ENCODE results near the gene WDR27. TPM values are rescaled to one million over a fixed set of nuclear protein-coding genes. Genes with fewer than 3 reads are reported as not detected.

WDR27 gene
- polyA plus RNA-seq, 3 donors: 0.95 to 20.5 (median 2.0) TPM

DNA sequence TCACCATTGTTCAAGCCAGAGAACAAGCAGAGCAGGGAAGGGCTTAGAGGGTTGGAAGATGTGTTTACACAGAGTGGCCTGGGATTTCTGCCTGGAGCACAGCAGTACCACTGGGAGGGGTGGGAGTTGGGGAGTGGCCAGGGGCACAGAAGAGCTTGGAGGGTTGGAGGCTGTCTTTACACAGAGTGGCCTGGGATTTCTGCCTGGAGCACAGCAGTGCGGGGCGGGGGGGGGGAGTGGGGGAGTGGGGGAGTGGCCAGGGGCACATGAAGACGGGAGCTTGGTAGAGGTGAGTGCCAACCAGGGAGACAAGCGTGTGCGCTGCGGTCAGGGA, 50.9 kb downstream of the WDR27 start:
- 100% methylated on average over 3 of the region's 6 CpGs for WGBS (ENCODE audit: insufficient coverage)
- Mint-ChIP-seq H3K36me3 (peaks cover 0 to 7% of the 10 kb centered on the region in 2 donors), H3K27me3 (ENCODE audit: low read depth in 3 of 3) (peaks cover 0 to 2% (median 0%) of the 10 kb centered on the region in 3 donors), H3K4me3 (no peak overlapping the region), H3K4me1 (peaks cover 7% of the 10 kb centered on the region), H3K27ac (no peak overlapping the region), H3K9me3 (peaks cover 0 to 6% (median 3%) of the 10 kb centered on the region in 7 donors)
- no peaks in the 10 kb centered on the region for H3K27me3 ChIP-seq (ENCODE audit: control insufficient read depth in 2 of 2, insufficient read depth in 2 of 2, low read length in 2 of 2)
- no peak overlapping the region for H3K4me2 ChIP-seq (replicated peaks; ENCODE audit: extremely low read depth, low read length, poor library complexity, severe bottlenecking)
- H3K9me3 ChIP-seq (replicated peaks in 1 of 2; ENCODE audit: control insufficient read depth in 1 of 2, insufficient read depth in 1 of 2, low read length in 2 of 2): no peaks in the 10 kb centered on the region
- H3K4me3 ChIP-seq (replicated peaks in 1 of 3; ENCODE audit: low read depth in 2 of 3, low read length in 3 of 3): no peak overlapping the region
- H4K20me1 ChIP-seq (ENCODE audit: insufficient read depth, low read length): no peaks in the 10 kb centered on the region
- no peak overlapping the region for H3K27ac ChIP-seq (ENCODE audit: low read depth in 1 of 2, low read length in 2 of 2)
- H3K79me2 ChIP-seq (ENCODE audit: insufficient read depth, low read length): no peaks in the 10 kb centered on the region
- H3K9ac ChIP-seq (ENCODE audit: insufficient read depth, low read length, poor library complexity, severe bottlenecking): no peak overlapping the region
- DNase-seq: no peak
- no peak overlapping the region for H2AFZ ChIP-seq (ENCODE audit: insufficient read depth, low read depth, low read length, poor library complexity, severe bottlenecking)
- no peaks in the 10 kb centered on the region for H3K36me3 ChIP-seq (replicated peaks in 1 of 2; ENCODE audit: control insufficient read depth in 1 of 2, insufficient read depth in 2 of 2, low read length in 2 of 2)
- H3K4me1 ChIP-seq (ENCODE audit: control insufficient read depth in 1 of 2, insufficient read depth in 2 of 2, low read length in 2 of 2): peaks cover 0 to 6% of the 10 kb centered on the region in 2 donors
- TF ChIP-seq, protein P1, sequence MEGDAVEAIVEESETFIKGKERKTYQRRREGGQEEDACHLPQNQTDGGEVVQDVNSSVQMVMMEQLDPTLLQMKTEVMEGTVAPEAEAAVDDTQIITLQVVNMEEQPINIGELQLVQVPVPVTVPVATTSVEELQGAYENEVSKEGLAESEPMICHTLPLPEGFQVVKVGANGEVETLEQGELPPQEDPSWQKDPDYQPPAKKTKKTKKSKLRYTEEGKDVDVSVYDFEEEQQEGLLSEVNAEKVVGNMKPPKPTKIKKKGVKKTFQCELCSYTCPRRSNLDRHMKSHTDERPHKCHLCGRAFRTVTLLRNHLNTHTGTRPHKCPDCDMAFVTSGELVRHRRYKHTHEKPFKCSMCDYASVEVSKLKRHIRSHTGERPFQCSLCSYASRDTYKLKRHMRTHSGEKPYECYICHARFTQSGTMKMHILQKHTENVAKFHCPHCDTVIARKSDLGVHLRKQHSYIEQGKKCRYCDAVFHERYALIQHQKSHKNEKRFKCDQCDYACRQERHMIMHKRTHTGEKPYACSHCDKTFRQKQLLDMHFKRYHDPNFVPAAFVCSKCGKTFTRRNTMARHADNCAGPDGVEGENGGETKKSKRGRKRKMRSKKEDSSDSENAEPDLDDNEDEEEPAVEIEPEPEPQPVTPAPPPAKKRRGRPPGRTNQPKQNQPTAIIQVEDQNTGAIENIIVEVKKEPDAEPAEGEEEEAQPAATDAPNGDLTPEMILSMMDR (IDR thresholded peaks at IDR 0.05): no peak
- intact Hi-C loops (cut with micrococcal nuclease): no loop called here

DNA sequence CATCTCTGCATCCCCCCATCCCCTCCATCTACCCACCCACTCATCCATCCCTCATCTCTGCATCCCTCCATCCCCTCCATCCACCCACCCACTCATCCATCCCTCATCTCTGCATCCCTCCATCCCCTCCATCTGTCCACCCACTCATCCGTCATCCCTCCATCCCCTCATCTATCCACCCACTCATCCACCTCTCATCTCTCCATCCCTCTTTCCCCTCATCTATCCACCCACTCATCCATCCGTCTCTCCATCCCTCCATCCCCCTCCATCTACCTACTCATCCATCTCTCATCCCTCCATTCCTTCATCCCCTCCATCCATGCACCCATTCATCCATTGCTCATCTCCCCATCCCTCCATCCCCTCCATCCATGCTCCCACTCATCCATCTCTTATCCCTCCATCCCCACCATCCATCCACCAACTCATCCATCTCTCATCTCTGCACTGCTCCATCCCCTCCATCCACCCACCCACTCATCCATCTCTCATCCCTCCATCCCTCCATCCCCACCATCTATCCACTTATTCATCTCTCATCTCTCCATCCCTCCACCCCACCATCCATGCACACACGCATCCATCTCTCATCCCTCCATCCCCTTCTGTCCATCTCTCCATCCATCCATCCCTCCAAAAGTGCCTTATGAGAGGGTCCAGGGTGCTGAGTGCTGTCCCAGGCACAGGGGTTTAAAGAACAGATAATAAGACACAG, 51.4 kb downstream of the WDR27 start:
- Histone ChIP-seq H3K9ac (ENCODE audit: insufficient read depth, low read length, poor library complexity, severe bottlenecking) (no peak overlapping the region), H2AFZ (ENCODE audit: insufficient read depth, low read depth, low read length, poor library complexity, severe bottlenecking) (no peak overlapping the region), H3K27ac (ENCODE audit: low read depth in 1 of 2, low read length in 2 of 2) (no peak overlapping the region), H3K4me3 (replicated peaks in 1 of 3; ENCODE audit: low read depth in 2 of 3, low read length in 3 of 3) (no peak overlapping the region), H3K79me2 (ENCODE audit: insufficient read depth, low read length) (no peaks in the 10 kb centered on the region), H3K27me3 (ENCODE audit: control insufficient read depth in 2 of 2, insufficient read depth in 2 of 2, low read length in 2 of 2) (no peaks in the 10 kb centered on the region), H3K36me3 (replicated peaks in 1 of 2; ENCODE audit: control insufficient read depth in 1 of 2, insufficient read depth in 2 of 2, low read length in 2 of 2) (no peaks in the 10 kb centered on the region), H3K4me2 (replicated peaks; ENCODE audit: extremely low read depth, low read length, poor library complexity, severe bottlenecking) (no peak overlapping the region), H3K9me3 (replicated peaks in 1 of 2; ENCODE audit: control insufficient read depth in 1 of 2, insufficient read depth in 1 of 2, low read length in 2 of 2) (no peaks in the 10 kb centered on the region), H3K4me1 (ENCODE audit: control insufficient read depth in 1 of 2, insufficient read depth in 2 of 2, low read length in 2 of 2) (peaks cover 0 to 4% of the 10 kb centered on the region in 2 donors), H4K20me1 (ENCODE audit: insufficient read depth, low read length) (no peaks in the 10 kb centered on the region)
- WGBS (ENCODE audit: insufficient coverage): 100% methylated on average over 2 of the region's 3 CpGs
- Mint-ChIP-seq H3K27ac (no peak overlapping the region), H3K27me3 (ENCODE audit: low read depth in 3 of 3) (peaks cover 0 to 1% (median 0%) of the 10 kb centered on the region in 3 donors), H3K4me1 (peaks cover 5% of the 10 kb centered on the region), H3K4me3 (no peak overlapping the region), H3K36me3 (peaks cover 0 to 7% of the 10 kb centered on the region in 2 donors), H3K9me3 (peaks cover 0 to 4% (median 2%) of the 10 kb centered on the region in 7 donors)
- intact Hi-C loops (cut with micrococcal nuclease): no loop called here
- no peak for DNase-seq
- TF ChIP-seq, protein P1 (IDR thresholded peaks at IDR 0.05): no peak

Data from CD14-positive monocyte (primary cell).